Measurements from ENCODE around the gene C9orf50.
A peak's percentile ranks its signal among the peaks of the same experiment; 100 is the strongest.

Gene C9orf50

GRCh38 chr9:129629251-129629820 lies 8.4 kb upstream of the C9orf50 start:
- no peak for DNase-seq

- DNase-seq = no peak
Observed at GRCh38 chr9:129628709-129629108, 7.8 kb upstream of the C9orf50 start.

DNA sequence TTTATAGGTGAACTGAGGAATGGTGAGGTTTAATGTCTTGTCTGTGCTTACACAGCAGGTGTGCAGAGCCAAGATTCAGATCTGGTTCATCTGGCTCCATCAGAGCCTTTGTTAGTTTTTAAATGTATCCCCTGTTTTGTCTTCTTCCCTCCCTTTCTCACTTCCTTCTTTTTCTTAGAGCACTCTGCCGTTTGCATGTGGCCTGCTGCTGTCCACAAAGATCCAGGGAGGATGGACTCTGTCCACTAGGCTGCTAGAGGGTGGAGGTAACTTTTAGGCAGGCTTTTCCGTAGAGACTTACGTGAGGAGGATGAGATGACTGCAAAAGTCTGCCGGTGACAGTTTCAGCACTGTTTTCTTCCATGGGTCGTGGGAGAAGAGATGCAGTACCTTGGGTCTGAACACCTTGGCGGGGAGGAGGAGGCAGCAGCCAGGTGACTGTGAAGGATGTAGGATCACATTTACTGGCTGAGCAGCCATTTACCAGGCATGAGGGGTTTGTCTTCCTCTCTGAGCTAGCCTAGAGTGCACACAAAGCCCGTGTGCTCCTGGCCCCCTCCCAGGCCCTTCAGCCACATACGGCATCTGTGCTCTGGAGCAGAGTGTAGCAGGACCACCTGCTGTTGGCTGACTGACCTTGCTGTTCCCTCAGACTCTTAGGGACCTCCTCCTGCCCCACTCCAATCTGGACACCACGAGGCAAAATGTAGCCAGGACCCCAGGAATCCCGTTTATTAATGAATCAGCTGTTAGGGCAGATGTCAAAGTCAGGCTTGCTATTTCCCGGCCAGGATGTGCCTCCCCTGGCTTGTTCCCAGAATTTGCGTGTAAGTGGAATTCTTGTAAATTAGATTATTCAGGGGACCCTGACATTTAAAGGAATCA lies 6.9 kb upstream of the C9orf50 start:
- no peak for DNase-seq

- DNase-seq = peak in 4 of 5 donors; percentile 37 to 43 (median 41)
Observed at GRCh38 chr9:129626625-129627284, 5.9 kb upstream of the C9orf50 start.

DNA sequence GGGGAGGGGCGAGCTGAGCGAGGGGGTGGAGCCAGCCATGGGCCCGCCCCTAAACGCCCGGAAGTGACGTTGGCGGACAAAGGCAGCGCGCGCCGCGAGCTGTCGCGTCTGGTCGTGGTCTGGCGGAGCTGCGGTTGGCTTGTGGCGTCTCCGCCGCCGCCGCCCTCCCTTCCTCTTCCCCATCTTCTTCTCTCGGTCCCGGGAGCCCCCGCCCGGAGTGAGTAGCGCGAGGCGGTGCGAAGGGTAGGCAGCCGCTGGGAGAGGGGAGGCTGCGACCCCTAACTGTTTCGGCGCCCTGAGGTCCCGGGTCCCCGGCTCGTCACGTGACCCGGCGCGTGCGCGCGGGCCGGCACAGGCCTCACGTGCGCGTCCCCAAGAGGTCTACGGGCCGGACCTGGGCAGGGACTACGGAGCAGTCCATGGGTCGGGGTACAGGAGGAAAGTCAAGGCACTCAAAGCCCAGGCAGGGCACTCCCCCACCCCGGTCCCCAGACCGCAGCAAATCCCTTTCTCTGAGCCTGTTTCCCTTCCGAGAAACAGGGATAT lies 5.3 kb upstream of the C9orf50 start, which contains the start of gene NTMT1:
Gene NTMT1 (plus strand): TSS at position 85 of the 546 bp plus-strand sequence. CDS start 6,541 bp downstream, outside the sequence.
- DNase-seq = peak; percentile 77 to 90 (median 87)

- DNase-seq = peak in 1 of 5 donors; percentile 71
Observed at GRCh38 chr9:129624947-129625346, 4.0 kb upstream of the C9orf50 start.

DNA sequence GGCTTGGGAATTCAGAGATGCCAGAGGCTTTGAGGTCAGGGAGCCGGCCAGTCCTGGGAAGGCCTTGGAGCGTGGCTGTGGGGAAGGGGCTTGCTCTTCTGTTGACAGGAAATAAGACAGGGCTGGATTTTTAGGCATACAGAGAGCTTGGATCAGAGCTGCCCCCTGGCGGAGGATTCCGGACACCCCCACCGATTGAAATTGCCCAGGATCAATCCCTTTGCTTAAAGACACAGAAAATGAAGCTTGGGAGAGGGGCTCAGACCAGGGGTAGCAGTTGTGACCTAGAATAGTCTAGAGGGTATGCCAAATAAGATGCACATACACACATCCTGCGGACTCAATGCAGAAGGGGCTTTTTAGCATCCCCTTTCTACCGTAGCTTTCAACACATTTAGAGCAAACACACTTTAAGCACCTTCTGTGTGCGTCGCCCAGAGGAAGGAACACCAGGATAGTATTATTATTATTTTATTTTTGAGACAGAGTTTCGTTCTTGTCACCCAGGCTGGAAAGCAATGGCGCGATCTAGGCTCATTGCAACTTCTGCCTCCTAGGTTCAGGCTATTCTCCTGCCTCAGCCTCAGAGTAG lies 3.4 kb upstream of the C9orf50 start:
- DNase-seq = peak; percentile 29 to 65 (median 52)

DNA sequence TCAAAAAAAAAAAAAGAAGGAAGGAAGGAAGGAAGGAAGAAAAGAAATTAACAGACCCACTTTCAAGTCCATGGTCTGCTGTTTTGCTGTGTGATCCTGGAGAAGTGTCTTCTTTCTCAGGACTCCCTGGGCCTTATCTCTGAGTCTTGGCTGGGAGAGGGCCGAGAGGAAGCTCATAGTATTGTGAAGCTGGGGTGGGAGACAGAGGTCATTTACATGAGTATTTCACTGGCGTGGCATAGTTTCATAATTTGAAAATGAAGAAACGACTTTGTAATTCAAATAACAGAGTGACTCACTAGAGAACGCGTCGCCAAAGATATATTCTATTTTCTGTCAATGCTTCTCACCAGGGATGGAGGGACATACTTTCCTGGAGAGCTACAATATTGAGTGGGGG lies 2.4 kb upstream of the C9orf50 start:
- DNase-seq = no peak

GRCh38 chr9:129619787-129620668 lies 873 bp downstream of the C9orf50 start:
- no peak for DNase-seq

DNA sequence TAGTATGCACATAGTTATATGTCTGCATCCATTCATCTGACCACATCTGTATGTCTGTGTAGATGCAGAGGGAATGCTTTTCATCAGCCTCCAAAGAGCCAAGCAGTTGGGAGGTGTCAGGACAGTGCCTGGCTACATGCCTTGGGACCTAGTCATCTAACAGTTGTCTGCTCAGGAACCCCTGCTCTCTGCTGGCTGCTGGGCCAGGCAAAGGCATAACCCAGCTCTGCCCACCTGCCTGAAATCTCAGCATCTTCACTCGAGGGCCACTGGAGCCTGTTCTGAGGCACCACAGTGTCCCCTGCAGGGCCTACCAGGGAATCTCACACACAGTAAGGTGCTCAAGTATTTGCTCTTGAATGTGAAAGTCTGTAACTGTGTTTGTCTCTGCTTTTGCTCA lies 3.7 kb downstream of the C9orf50 start:
- DNase-seq = peak in 1 of 5 donors; percentile 33

DNA sequence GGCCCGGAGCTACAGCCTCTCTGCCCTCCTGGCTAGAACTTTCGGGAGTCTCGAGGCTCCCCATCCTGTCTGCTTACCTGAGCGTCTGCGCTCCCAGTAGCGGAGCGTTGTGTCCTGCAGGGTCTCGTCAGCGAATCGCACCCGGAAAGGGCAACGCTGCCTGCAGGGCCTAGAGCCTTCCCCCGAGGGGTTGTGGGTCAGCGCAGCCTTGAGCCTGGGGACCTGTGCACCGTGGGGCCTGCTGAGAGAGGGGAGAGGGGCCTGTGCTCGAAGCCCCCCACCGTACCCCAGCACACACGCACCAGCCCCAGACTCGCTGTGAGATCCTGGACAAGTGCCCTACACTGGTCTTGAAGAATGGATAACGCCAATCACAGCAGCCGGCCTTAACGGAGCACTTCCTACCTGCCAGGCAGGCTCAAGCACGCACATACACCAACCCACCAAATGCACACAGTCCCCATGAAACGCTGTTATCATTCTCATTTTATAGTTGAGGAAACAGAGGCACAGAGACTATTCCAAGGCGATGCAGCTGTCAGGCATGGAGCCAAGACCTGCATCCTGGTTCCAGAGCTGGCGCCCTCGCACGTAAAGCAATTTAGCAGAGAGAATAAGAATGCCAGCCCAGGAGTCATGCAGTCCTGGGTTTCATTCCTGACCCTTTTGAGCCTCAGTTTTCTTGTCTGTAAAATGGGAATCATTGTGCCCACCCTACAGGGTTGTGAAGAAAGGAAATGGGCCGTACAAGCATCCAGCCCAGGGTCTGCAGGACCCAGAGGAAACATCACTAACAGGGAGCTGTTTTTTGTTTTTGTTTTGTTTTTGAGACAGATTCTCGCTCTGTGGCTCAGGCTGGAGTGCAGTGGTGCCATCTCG lies 5.3 kb downstream of the C9orf50 start:
- DNase-seq = no peak

DNA sequence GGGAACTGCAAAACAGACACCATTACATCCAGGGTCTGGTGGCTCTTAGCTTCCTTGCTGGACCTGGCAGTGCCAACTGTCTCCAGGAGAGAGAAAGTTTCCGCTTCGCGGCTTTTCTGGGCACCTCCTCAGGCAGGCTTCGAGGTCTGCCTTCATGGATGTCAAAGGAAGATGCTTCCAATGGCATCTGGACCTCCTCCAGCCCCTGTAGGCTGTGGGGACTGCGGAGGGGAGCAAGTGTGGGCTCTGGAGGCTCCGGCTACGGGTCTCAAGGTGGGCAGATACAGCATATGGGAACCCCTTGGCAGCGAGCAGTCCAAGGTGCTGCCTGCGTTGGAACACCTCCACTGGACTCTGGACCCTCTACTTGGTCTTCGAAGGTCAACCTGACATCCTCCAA lies 6.0 kb downstream of the C9orf50 start:
- no peak for DNase-seq

GRCh38 chr9:129613520-129614175 lies 7.3 kb downstream of the C9orf50 start:
- no peak for DNase-seq

GRCh38 chr9:129612815-129613519 lies 7.9 kb downstream of the C9orf50 start:
- no peak for DNase-seq

DNA sequence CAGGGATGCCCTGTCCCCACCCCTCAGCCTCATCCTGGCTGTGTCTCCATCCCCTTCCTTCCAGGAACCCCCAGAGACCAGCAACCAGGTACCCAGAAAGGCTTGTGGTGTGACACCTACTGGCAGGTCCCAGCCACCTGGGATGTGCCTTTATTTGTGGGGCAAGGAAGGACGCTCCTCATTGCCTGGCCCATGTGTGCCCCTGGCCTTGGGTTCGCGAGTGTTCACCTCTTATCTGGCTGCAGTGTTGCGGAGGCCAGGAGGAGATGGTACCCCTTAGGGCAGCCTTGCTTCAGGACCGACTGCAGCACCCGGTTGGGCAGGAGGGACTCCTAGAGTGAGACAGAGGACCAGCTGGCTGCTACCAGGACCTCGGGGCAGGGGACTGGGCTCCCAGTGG lies 8.8 kb downstream of the C9orf50 start:
- no peak for DNase-seq

DNA sequence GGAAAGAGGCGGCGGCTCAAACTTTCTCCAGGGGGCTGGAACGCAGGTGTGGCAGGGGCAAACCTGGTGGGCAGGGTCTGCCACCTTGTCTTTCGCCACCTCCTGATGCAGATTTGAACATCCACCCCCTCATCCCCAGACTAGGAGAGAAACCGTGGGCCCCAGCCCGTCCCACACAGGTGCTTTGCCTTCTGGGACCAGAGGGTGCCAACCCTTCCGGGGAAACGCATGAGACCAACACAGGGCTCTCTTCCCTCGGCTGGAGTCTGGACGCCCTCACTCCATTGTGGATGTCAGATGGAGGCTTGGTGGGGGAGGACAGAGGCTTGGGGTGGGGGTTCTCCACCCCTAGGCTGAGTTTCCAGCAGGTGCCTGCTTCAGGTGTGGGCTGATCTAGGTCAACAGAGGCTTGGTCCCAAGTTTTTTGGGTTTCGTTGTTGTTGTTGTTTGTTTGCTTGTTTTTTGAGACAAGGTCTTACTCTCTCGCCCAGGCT lies 9.5 kb downstream of the C9orf50 start:
- no peak for DNase-seq

- peak; percentile 41 to 72 (median 61) for DNase-seq
Observed at GRCh38 chr9:129610473-129611306, 10.2 kb downstream of the C9orf50 start.

- peak in 1 of 5 donors; percentile 40 for DNase-seq
Observed at GRCh38 chr9:129610213-129610472, 10.8 kb downstream of the C9orf50 start.

Measured in T-helper 1 cell (primary cell).